Measurements from ENCODE around the gene ZGLP1.

The ZGLP1 gene

GRCh38 chr19:10327793-10328192 lies 18.2 kb upstream of the ZGLP1 start:
- DNase-seq (ENCODE audit: low spot score): no peak

- DNase-seq (ENCODE audit: low spot score): no peak
Measured at GRCh38 chr19:10325732-10326131, 16.1 kb upstream of the ZGLP1 start.

GRCh38 chr19:10321874-10322835 lies 12.5 kb upstream of the ZGLP1 start:
- no peak for DNase-seq (ENCODE audit: low spot score)

GRCh38 chr19:10321417-10321797 lies 11.8 kb upstream of the ZGLP1 start:
- no peak for DNase-seq (ENCODE audit: low spot score)

GRCh38 chr19:10320602-10321416 lies 11.2 kb upstream of the ZGLP1 start:
- no peak for DNase-seq (ENCODE audit: low spot score)

GRCh38 chr19:10318807-10319682 lies 9.4 kb upstream of the ZGLP1 start:
- DNase-seq (ENCODE audit: low spot score): no peak

- DNase-seq (ENCODE audit: low spot score): no peak
Measured at GRCh38 chr19:10317857-10318462, 8.3 kb upstream of the ZGLP1 start.

GRCh38 chr19:10317045-10317856 lies 7.6 kb upstream of the ZGLP1 start:
- no peak for DNase-seq (ENCODE audit: low spot score)

GRCh38 chr19:10316229-10317044 lies 6.8 kb upstream of the ZGLP1 start:
- no peak for DNase-seq (ENCODE audit: low spot score)

GRCh38 chr19:10315335-10316214 lies 6.0 kb upstream of the ZGLP1 start, which contains the start of gene FDX2:
FDX2 (minus strand) TSS chr19:10316015; CDS start chr19:10315996, 19 bp downstream.
- DNase-seq (ENCODE audit: low spot score): peak; percentile 91

- DNase-seq (ENCODE audit: low spot score): no peak
Measured at GRCh38 chr19:10306327-10306726, 3.3 kb downstream of the ZGLP1 start.

- DNase-seq (ENCODE audit: low spot score): no peak
Measured at GRCh38 chr19:10305139-10305806, 4.3 kb downstream of the ZGLP1 start.

GRCh38 chr19:10299545-10300458 lies 9.8 kb downstream of the ZGLP1 start:
- DNase-seq (ENCODE audit: low spot score): no peak

- DNase-seq (ENCODE audit: low spot score): no peak
Measured at GRCh38 chr19:10295847-10296591, 13.6 kb downstream of the ZGLP1 start.

GRCh38 chr19:10295305-10295846 lies 14.2 kb downstream of the ZGLP1 start:
- no peak for DNase-seq (ENCODE audit: low spot score)

- peak; percentile 63 for DNase-seq (ENCODE audit: low spot score)
Measured at GRCh38 chr19:10294368-10294697, 15.3 kb downstream of the ZGLP1 start.

Measured in left forelimb (tissue), 1 donor.